HEK293 (cell line): Measurements from ENCODE around the gene STK11.

Experiments
- CTCF ChIA-PET: fragments of 350-600 bp; formaldehyde crosslinking; extraction: SDS; loops from one replicate; lab custom pipeline; 2021; ENCODE audit warnings: antibody characterized with exemption; lab: Yijun Ruan, JAX
- POLR2A ChIA-PET: fragments of 300-600 bp; formaldehyde crosslinking; extraction: SDS; loops from one replicate; lab custom pipeline; 2020; ENCODE audit warnings: antibody characterized with exemption, inconsistent platforms; lab: Yijun Ruan, JAX
- H3K27ac ChIP-seq: fragments of 200-500 bp; sonication (Bioruptor generic); 2 replicates; pipeline ENCODE4 v1.5.1; 2014; ENCODE audit warnings: low read depth, low read length, control low read depth, inconsistent platforms; ENCODE audit errors: extremely low read depth
- H3K36me3 ChIP-seq, 2 experiments: fragments of 200-500 bp in 1 of 2; sonication (Bioruptor generic) in 1 of 2; 1 replicate in 1 of 2; 2 replicates in 1 of 2; pipeline ENCODE4 v1.5.1; 2014 to 2017; ENCODE audit warnings: inconsistent platforms in 2 of 2, low read length in 2 of 2; ENCODE audit not compliant: control insufficient read depth in 2 of 2, insufficient read depth in 1 of 2
- H3K4me1 ChIP-seq: fragments of 200-500 bp; sonication (Bioruptor generic); 2 replicates; pipeline ENCODE4 v1.5.1; 2014; ENCODE audit warnings: mild to moderate bottlenecking, low read length, inconsistent platforms; ENCODE audit not compliant: control insufficient read depth, insufficient read depth
- H3K4me3 ChIP-seq: 2 replicates; pipeline ENCODE4 v1.5.1; 2011; ENCODE audit warnings: low read depth, mild to moderate bottlenecking, control low read depth, low read length, moderate library complexity
- H3K9me3 ChIP-seq: fragments of 200-500 bp; sonication (Bioruptor generic); 2 replicates; pipeline ENCODE4 v1.5.1; 2014; ENCODE audit warnings: low read depth, low read length, inconsistent platforms; ENCODE audit not compliant: control insufficient read depth, insufficient read depth
- AEBP2 ChIP-seq: fragments of 450-650 bp; formaldehyde crosslinking; IDR thresholded peaks from 2 replicates; pipeline ENCODE4 v1.5.1; 2016; ENCODE audit warnings: missing biosample characterization, missing genetic modification characterization, borderline replicate concordance
- ATF2 ChIP-seq: fragments of 450-650 bp; formaldehyde crosslinking; IDR thresholded peaks from 2 replicates; pipeline ENCODE4 v1.5.1; 2016; ENCODE audit warnings: missing biosample characterization, missing genetic modification characterization, low read depth
- BCL11A ChIP-seq: fragments of 450-650 bp; formaldehyde crosslinking; IDR thresholded peaks from 2 replicates; pipeline ENCODE4 v1.5.1; 2016; ENCODE audit warnings: low read depth, missing biosample characterization, missing genetic modification characterization
- GFI1B ChIP-seq: fragments of 450-650 bp; formaldehyde crosslinking; IDR thresholded peaks from 2 replicates; pipeline ENCODE4 v1.5.1; 2016; ENCODE audit warnings: missing biosample characterization, missing genetic modification characterization
- GLI4 ChIP-seq: fragments of 450-650 bp; formaldehyde crosslinking; IDR thresholded peaks from 2 replicates; pipeline ENCODE4 v1.5.1; 2016; ENCODE audit warnings: missing biosample characterization, missing genetic modification characterization
- HOXD13 ChIP-seq: sonication (generic); formaldehyde crosslinking; IDR thresholded peaks from 2 replicates; pipeline ENCODE4 v1.8.0; 2022; ENCODE audit warnings: missing genetic modification reagents, borderline replicate concordance
- KLF10 ChIP-seq: fragments of 450-650 bp; IDR thresholded peaks from 2 replicates; pipeline ENCODE4 v1.5.1; 2018; ENCODE audit warnings: missing biosample characterization, mild to moderate bottlenecking, missing genetic modification characterization
- KLF8 ChIP-seq: fragments of 450-650 bp; formaldehyde crosslinking; IDR thresholded peaks from 2 replicates; pipeline ENCODE4 v1.5.1; 2016; ENCODE audit warnings: missing biosample characterization, missing genetic modification characterization
- OSR2 ChIP-seq: fragments of 450-650 bp; formaldehyde crosslinking; IDR thresholded peaks from 2 replicates; pipeline ENCODE4 v1.5.1; 2016; ENCODE audit warnings: missing biosample characterization, missing genetic modification characterization
- TRIM28 ChIP-seq: IDR thresholded peaks from 2 replicates; pipeline ENCODE4 v1.6.1; 2011; ENCODE audit warnings: low read length, control low read depth, borderline replicate concordance
- WT1 ChIP-seq: fragments of 450-650 bp; formaldehyde crosslinking; IDR thresholded peaks from 2 replicates; pipeline ENCODE4 v1.5.1; 2016; ENCODE audit warnings: missing biosample characterization, missing genetic modification characterization
- ZBTB17 ChIP-seq: fragments of 450-650 bp; formaldehyde crosslinking; IDR thresholded peaks from 2 replicates; pipeline ENCODE4 v1.5.1; 2016; ENCODE audit warnings: missing biosample characterization, missing genetic modification characterization
- ZBTB44 ChIP-seq: fragments of 450-650 bp; IDR thresholded peaks from 2 replicates; pipeline ENCODE4 v1.5.1; 2018; ENCODE audit warnings: missing biosample characterization, mild to moderate bottlenecking, missing genetic modification characterization
- ZBTB7A ChIP-seq: fragments of 450-650 bp; formaldehyde crosslinking; IDR thresholded peaks from 2 replicates; pipeline ENCODE4 v1.5.1; 2016; ENCODE audit warnings: low read depth, missing biosample characterization, missing genetic modification characterization
- ZFP41 ChIP-seq: fragments of 450-650 bp; formaldehyde crosslinking; IDR thresholded peaks from 2 replicates; pipeline ENCODE4 v1.5.1; 2016; ENCODE audit warnings: missing biosample characterization, missing genetic modification characterization, borderline replicate concordance
- ZFP69B ChIP-seq: fragments of 450-650 bp; formaldehyde crosslinking; IDR thresholded peaks from 2 replicates; pipeline ENCODE4 v1.5.1; 2016; ENCODE audit warnings: missing biosample characterization, missing genetic modification characterization
- ZNF16 ChIP-seq: fragments of 450-650 bp; formaldehyde crosslinking; IDR thresholded peaks from 2 replicates; pipeline ENCODE4 v1.5.1; 2016; ENCODE audit warnings: low read depth, missing biosample characterization, missing genetic modification characterization
- ZNF18 ChIP-seq: fragments of 450-650 bp; formaldehyde crosslinking; IDR thresholded peaks from 2 replicates; pipeline ENCODE4 v1.5.1; 2016; ENCODE audit warnings: missing biosample characterization, missing genetic modification characterization
- ZNF184 ChIP-seq: fragments of 450-650 bp; IDR thresholded peaks from 2 replicates; pipeline ENCODE4 v1.5.1; 2018; ENCODE audit warnings: missing biosample characterization, mild to moderate bottlenecking, missing genetic modification characterization
- ZNF2 ChIP-seq: fragments of 450-650 bp; formaldehyde crosslinking; IDR thresholded peaks from 2 replicates; pipeline ENCODE4 v1.5.1; 2016; ENCODE audit warnings: missing biosample characterization, missing genetic modification characterization
- ZNF600 ChIP-seq: fragments of 450-650 bp; formaldehyde crosslinking; IDR thresholded peaks from 2 replicates; pipeline ENCODE4 v1.5.1; 2016; ENCODE audit warnings: missing biosample characterization, missing genetic modification characterization
- ZNF610 ChIP-seq: fragments of 450-650 bp; formaldehyde crosslinking; IDR thresholded peaks from 2 replicates; pipeline ENCODE4 v1.5.1; 2016; ENCODE audit warnings: missing biosample characterization, missing genetic modification characterization, borderline replicate concordance
- ZNF623 ChIP-seq: fragments of 450-650 bp; formaldehyde crosslinking; IDR thresholded peaks from 2 replicates; pipeline ENCODE4 v1.5.1; 2016; ENCODE audit warnings: missing biosample characterization, missing genetic modification characterization
- ZNF629 ChIP-seq: fragments of 450-650 bp; formaldehyde crosslinking; IDR thresholded peaks from 2 replicates; pipeline ENCODE4 v1.5.1; 2017; ENCODE audit warnings: missing biosample characterization, missing genetic modification characterization
- ZNF654 ChIP-seq: fragments of 450-650 bp; formaldehyde crosslinking; IDR thresholded peaks from 2 replicates; pipeline ENCODE4 v1.5.1; 2016; ENCODE audit warnings: low read depth, missing biosample characterization, missing genetic modification characterization
- ZNF692 ChIP-seq: fragments of 450-650 bp; formaldehyde crosslinking; IDR thresholded peaks from 2 replicates; pipeline ENCODE4 v1.5.1; 2016; ENCODE audit warnings: missing biosample characterization, missing genetic modification characterization
- ZNF707 ChIP-seq: fragments of 450-650 bp; formaldehyde crosslinking; IDR thresholded peaks from 2 replicates; pipeline ENCODE4 v1.5.1; 2016; ENCODE audit warnings: missing biosample characterization, missing genetic modification characterization
- ZNF791 ChIP-seq: fragments of 450-650 bp; formaldehyde crosslinking; IDR thresholded peaks from 2 replicates; pipeline ENCODE4 v1.5.1; 2016; ENCODE audit warnings: missing biosample characterization, missing genetic modification characterization
- ZNF843 ChIP-seq: fragments of 450-650 bp; formaldehyde crosslinking; IDR thresholded peaks from 2 replicates; pipeline ENCODE4 v1.5.1; 2016; ENCODE audit warnings: missing biosample characterization, missing genetic modification characterization

STK11 gene

GRCh38 chr19:1231729-1232637, 26.4 kb downstream of the STK11 start (continued):
- TF ChIP-seq ZNF600 (tag by site-specific recombination): peak; percentile 87
- TF ChIP-seq AEBP2 (tag by site-specific recombination): no peak
- TF ChIP-seq ATF2 (tag by site-specific recombination): no peak
- peak; percentile 54; the same call in 1 of the 2 replicates for TF ChIP-seq ZBTB7A (tag by site-specific recombination)
- no peak for TF ChIP-seq ZNF18 (tag by site-specific recombination)
- TF ChIP-seq ZNF184 (tag by site-specific recombination): no peak
- TF ChIP-seq ZNF791 (tag by site-specific recombination): no peak
- no peak for TF ChIP-seq ZNF654 (tag by site-specific recombination)
- no peak for TF ChIP-seq ZNF16 (tag by site-specific recombination)
- TF ChIP-seq KLF8: peak; percentile 55

GRCh38 chr19:1232652-1233072, 27.1 kb downstream of the STK11 start:
- H3K9me3 ChIP-seq: no peaks in the 10 kb centered on the region
- POLR2A ChIA-PET: interaction anchor here (0.8 to 0.9 kb wide), 2 partner anchors 36 to 128 kb away, joined by 3 read pairs; partner anchors contain the start of gene CIRBP
- no peak overlapping the region for H3K4me3 ChIP-seq
- peaks cover 0 to 47% of the 10 kb centered on the region in 2 experiments; a peak in 1 of 3 replicates for H3K36me3 ChIP-seq
- CTCF ChIA-PET: interaction anchor here (0.9 to 2.2 kb wide), 2 partner anchors 10 to 15 kb away, joined by 3 to 6 read pairs; no protein-coding TSS in a partner anchor
- H3K27ac ChIP-seq: no peak overlapping the region; the same call in 1 of the 2 replicates
- no peaks in the 10 kb centered on the region; the same call in 1 of the 2 replicates for H3K4me1 ChIP-seq
- TF ChIP-seq ZFP41: no peak
- TF ChIP-seq TRIM28: no peak
- TF ChIP-seq ZBTB44: peak; percentile 70; the same call in 1 of the 2 replicates
- peak; percentile 29; the same call in 1 of the 2 replicates for TF ChIP-seq ZBTB17 (tag by site-specific recombination)
- TF ChIP-seq GFI1B: no peak
- no peak for TF ChIP-seq ZNF610 (tag by site-specific recombination)
- no peak for TF ChIP-seq OSR2 (tag by site-specific recombination)
- no peak for TF ChIP-seq ZNF707 (tag by site-specific recombination)
- no peak for TF ChIP-seq HOXD13 (CRISPR knock-in tag)
- TF ChIP-seq BCL11A: peak; percentile 12; the same call in 1 of the 2 replicates
- no peak for TF ChIP-seq ZNF600 (tag by site-specific recombination)
- TF ChIP-seq ZNF2 (tag by site-specific recombination): no peak
- 0 out of 2 replicates have a peak, but pooled peaks have one; percentile 4 for TF ChIP-seq ZNF692
- TF ChIP-seq ZNF843 (tag by site-specific recombination): no peak
- TF ChIP-seq ZFP69B (tag by site-specific recombination): no peak; the same call in 1 of the 2 replicates
- TF ChIP-seq WT1 (tag by site-specific recombination): no peak
- TF ChIP-seq ZNF629 (tag by site-specific recombination): peak; percentile 75; the same call in 1 of the 2 replicates
- no peak for TF ChIP-seq KLF10 (tag by site-specific recombination)
- no peak for TF ChIP-seq KLF8
- TF ChIP-seq GLI4 (tag by site-specific recombination): no peak
- TF ChIP-seq ZNF623: no peak
